Activated naive CD8-positive, alpha-beta T cell treated with anti-CD3 and anti-CD28 coated beads, Interleukin-2, amount 50 U/mL, for 16 hours (primary cell): ENCODE results near the gene ZNF367.
"Not testable (repeated sequence)": the region's sequence is repeated elsewhere in the genome, so short reads cannot be mapped to it uniquely, and the experiment has no call there.

Experiments
- DNase-seq: peaks from one replicate; pipeline ENCODE4 v3.0.0-alpha.2; 2020; ENCODE audit warnings: low read depth, low spot score

Gene ZNF367

GRCh38 chr9:96363175-96363967 is 54.8 kb downstream of the ZNF367 start:
- DNase-seq: no peak

- not testable (repeated sequence) for DNase-seq
Measured at GRCh38 chr9:96362119-96362518, 56.1 kb downstream of the ZNF367 start.

GRCh38 chr9:96361668-96362067 is 56.5 kb downstream of the ZNF367 start:
- DNase-seq: no peak

GRCh38 chr9:96360976-96361375 is 57.2 kb downstream of the ZNF367 start:
- DNase-seq: no peak

- not testable (repeated sequence) for DNase-seq
Measured at GRCh38 chr9:96360523-96360922, 57.6 kb downstream of the ZNF367 start.

- DNase-seq: no peak
Measured at GRCh38 chr9:96350866-96351265, 67.3 kb downstream of the ZNF367 start.

- no peak for DNase-seq
Measured at GRCh38 chr9:96348261-96348660, 69.9 kb downstream of the ZNF367 start.

GRCh38 chr9:96345551-96345950 is 72.6 kb downstream of the ZNF367 start:
- no peak for DNase-seq

GRCh38 chr9:96344458-96345180 is 73.6 kb downstream of the ZNF367 start:
- DNase-seq: no peak

- DNase-seq: no peak
Measured at GRCh38 chr9:96343515-96344360, 74.4 kb downstream of the ZNF367 start.

- no peak for DNase-seq
Measured at GRCh38 chr9:96342571-96343245, 75.5 kb downstream of the ZNF367 start.

GRCh38 chr9:96340707-96341106 is 77.5 kb downstream of the ZNF367 start:
- DNase-seq: no peak

- no peak for DNase-seq
Measured at GRCh38 chr9:96338299-96338698, 79.9 kb downstream of the ZNF367 start.
